K562 (cell line): ENCODE data around the gene NAT14. TPM values are rescaled to one million over a fixed set of nuclear protein-coding genes. Genes with fewer than 3 reads are reported as not detected.

ENCODE experiments used
- BACH1 ChIP-seq: fragments of 200-800 bp; sonication (Bioruptor generic); IDR thresholded peaks from 2 replicates; pipeline ENCODE4 v1.6.1; 2016; ENCODE audit warnings: missing genetic modification characterization, missing compliant biosample characterization
- FIP1L1 ChIP-seq: fragments of 200-400 bp; formaldehyde crosslinking; IDR thresholded peaks from 2 replicates; pipeline ENCODE4 v1.6.1; 2018; ENCODE audit warnings: mild to moderate bottlenecking, low read depth, low read length; ENCODE audit not compliant: poor library complexity, severe bottlenecking
- HNRNPK ChIP-seq: fragments of 200-400 bp; formaldehyde crosslinking; IDR thresholded peaks from one replicate; pipeline ENCODE4 v1.6.1; 2018; ENCODE audit warnings: mild to moderate bottlenecking, low read depth, low read length; ENCODE audit not compliant: poor library complexity, severe bottlenecking
- PML ChIP-seq: IDR thresholded peaks from 2 replicates; pipeline ENCODE4 v1.6.1; 2012; ENCODE audit warnings: low read length, inconsistent platforms
- RBM25 ChIP-seq: fragments of 200-400 bp; formaldehyde crosslinking; IDR thresholded peaks from 2 replicates; pipeline ENCODE4 v1.6.1; 2018; ENCODE audit warnings: low read length, low read depth, moderate library complexity; ENCODE audit not compliant: severe bottlenecking
- SAFB ChIP-seq: fragments of 200-400 bp; formaldehyde crosslinking; IDR thresholded peaks from 2 replicates; pipeline ENCODE4 v1.6.1; 2017; ENCODE audit warnings: low read depth, low read length, borderline replicate concordance
- STAT5A ChIP-seq: IDR thresholded peaks from 2 replicates; pipeline ENCODE4 v1.6.1; 2012; ENCODE audit warnings: low read length, inconsistent platforms, borderline replicate concordance
- ZNF124 ChIP-seq: sonication (generic); formaldehyde crosslinking; IDR thresholded peaks from 2 replicates; pipeline ENCODE4 v1.8.1; 2022; ENCODE audit warnings: missing genetic modification reagents
- ZNF184 ChIP-seq: sonication (generic); formaldehyde crosslinking; IDR thresholded peaks from 2 replicates; pipeline ENCODE4 v1.5.0; 2020; ENCODE audit warnings: missing genetic modification reagents
- ZNF282 ChIP-seq: sonication (generic); formaldehyde crosslinking; IDR thresholded peaks from 2 replicates; pipeline ENCODE4 v1.8.1; 2023; ENCODE audit warnings: missing genetic modification reagents
- ZNF584 ChIP-seq: fragments of 200-800 bp; sonication (Bioruptor generic); IDR thresholded peaks from 2 replicates; pipeline ENCODE4 v1.6.1; 2016; ENCODE audit warnings: low read depth, mild to moderate bottlenecking, missing genetic modification characterization, missing compliant biosample characterization
- polyA plus RNA-seq, 8 experiments: library from polyadenylated mRNA; depleted of rRNA in 4 of 8; stranded (reverse) in 5 of 8; unstranded in 3 of 8; fragments of >200 nt; fragmentation: Nextera tagmentation in 2 of 8; fragmentation: Illumina TruSeq in 1 of 8; extraction: Ambion mirVana in 2 of 8; extraction: Trizol in 1 of 8; gene quantifications; 2 replicates each; pipeline versions ENCODE4 v1.2.1 to v1.2.3, GENCODE V29; 2011 to 2014; ENCODE audit warnings: inconsistent platforms in 1 of 8, missing spikeins in 1 of 8
- total RNA-seq, 7 experiments: library from RNA; depleted of rRNA in 6 of 7; stranded (reverse); fragments of >200 nt in 6 of 7; fragmentation: Illumina TruSeq in 2 of 7; extraction: Trizol in 2 of 7; gene quantifications; 2 replicates each; pipeline versions ENCODE4 v1.2.1 to v1.2.3, GENCODE V29; 2011 to 2021; ENCODE audit warnings: low replicate concordance in 1 of 7
- TF ChIP-seq, protein P1 (sequence below): fragments of 450-650 bp; IDR thresholded peaks from 2 replicates; pipeline ENCODE4 v1.6.1; 2016; ENCODE audit warnings: mild to moderate bottlenecking, moderate library complexity
- TF ChIP-seq, protein P2 (sequence below): fragments of 450-650 bp; IDR thresholded peaks from 2 replicates; pipeline ENCODE4 v1.6.1; 2016; ENCODE audit warnings: borderline replicate concordance

The NAT14 gene
- total and polyA plus RNA-seq, 9 of the 15 experiments (the other 6 are each of a cell fraction or from before 2014, with no cell fraction given): 2.4 to 77.0 (median 26.7) TPM

DNA sequence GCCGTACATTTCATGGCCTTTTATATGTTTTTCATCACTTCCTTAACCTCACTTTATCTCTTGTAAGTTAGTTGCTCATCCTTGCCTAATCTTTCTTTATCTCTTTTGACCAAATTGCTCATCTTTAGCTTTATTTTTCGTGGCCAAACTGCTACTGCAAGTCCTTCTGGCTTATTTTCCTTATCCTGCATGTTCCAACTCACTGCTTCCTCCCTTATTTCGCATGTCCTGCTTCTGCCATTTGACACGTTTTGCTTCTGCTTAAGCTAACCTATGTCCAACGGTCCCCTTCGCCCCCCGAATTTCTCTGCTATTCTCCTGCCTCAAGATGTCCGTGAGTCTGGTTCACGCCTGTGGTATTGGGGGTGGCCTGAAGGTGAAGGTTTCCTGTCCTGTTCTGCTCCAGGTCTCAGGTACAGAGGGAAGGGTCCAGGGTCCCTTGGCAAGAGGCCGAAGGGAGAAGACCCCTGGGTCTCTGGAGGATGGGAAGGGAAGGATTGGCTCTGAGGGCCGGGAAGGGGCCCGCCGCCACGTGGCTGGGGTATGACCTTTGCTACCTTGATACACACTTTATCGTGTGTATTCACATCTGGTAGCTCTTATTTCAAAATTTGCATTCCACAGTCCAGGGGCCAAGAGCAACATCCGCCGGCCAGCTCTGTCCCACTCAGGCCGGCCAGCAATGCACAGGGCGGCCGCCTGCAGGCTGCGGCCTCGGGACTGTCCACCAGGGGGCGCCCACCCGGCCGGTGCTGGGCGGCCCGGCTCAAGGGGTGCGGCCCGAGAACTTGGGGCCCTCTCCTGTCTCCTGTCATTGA lies 17.5 kb upstream of the NAT14 start (continued):
- TF ChIP-seq, protein P1, sequence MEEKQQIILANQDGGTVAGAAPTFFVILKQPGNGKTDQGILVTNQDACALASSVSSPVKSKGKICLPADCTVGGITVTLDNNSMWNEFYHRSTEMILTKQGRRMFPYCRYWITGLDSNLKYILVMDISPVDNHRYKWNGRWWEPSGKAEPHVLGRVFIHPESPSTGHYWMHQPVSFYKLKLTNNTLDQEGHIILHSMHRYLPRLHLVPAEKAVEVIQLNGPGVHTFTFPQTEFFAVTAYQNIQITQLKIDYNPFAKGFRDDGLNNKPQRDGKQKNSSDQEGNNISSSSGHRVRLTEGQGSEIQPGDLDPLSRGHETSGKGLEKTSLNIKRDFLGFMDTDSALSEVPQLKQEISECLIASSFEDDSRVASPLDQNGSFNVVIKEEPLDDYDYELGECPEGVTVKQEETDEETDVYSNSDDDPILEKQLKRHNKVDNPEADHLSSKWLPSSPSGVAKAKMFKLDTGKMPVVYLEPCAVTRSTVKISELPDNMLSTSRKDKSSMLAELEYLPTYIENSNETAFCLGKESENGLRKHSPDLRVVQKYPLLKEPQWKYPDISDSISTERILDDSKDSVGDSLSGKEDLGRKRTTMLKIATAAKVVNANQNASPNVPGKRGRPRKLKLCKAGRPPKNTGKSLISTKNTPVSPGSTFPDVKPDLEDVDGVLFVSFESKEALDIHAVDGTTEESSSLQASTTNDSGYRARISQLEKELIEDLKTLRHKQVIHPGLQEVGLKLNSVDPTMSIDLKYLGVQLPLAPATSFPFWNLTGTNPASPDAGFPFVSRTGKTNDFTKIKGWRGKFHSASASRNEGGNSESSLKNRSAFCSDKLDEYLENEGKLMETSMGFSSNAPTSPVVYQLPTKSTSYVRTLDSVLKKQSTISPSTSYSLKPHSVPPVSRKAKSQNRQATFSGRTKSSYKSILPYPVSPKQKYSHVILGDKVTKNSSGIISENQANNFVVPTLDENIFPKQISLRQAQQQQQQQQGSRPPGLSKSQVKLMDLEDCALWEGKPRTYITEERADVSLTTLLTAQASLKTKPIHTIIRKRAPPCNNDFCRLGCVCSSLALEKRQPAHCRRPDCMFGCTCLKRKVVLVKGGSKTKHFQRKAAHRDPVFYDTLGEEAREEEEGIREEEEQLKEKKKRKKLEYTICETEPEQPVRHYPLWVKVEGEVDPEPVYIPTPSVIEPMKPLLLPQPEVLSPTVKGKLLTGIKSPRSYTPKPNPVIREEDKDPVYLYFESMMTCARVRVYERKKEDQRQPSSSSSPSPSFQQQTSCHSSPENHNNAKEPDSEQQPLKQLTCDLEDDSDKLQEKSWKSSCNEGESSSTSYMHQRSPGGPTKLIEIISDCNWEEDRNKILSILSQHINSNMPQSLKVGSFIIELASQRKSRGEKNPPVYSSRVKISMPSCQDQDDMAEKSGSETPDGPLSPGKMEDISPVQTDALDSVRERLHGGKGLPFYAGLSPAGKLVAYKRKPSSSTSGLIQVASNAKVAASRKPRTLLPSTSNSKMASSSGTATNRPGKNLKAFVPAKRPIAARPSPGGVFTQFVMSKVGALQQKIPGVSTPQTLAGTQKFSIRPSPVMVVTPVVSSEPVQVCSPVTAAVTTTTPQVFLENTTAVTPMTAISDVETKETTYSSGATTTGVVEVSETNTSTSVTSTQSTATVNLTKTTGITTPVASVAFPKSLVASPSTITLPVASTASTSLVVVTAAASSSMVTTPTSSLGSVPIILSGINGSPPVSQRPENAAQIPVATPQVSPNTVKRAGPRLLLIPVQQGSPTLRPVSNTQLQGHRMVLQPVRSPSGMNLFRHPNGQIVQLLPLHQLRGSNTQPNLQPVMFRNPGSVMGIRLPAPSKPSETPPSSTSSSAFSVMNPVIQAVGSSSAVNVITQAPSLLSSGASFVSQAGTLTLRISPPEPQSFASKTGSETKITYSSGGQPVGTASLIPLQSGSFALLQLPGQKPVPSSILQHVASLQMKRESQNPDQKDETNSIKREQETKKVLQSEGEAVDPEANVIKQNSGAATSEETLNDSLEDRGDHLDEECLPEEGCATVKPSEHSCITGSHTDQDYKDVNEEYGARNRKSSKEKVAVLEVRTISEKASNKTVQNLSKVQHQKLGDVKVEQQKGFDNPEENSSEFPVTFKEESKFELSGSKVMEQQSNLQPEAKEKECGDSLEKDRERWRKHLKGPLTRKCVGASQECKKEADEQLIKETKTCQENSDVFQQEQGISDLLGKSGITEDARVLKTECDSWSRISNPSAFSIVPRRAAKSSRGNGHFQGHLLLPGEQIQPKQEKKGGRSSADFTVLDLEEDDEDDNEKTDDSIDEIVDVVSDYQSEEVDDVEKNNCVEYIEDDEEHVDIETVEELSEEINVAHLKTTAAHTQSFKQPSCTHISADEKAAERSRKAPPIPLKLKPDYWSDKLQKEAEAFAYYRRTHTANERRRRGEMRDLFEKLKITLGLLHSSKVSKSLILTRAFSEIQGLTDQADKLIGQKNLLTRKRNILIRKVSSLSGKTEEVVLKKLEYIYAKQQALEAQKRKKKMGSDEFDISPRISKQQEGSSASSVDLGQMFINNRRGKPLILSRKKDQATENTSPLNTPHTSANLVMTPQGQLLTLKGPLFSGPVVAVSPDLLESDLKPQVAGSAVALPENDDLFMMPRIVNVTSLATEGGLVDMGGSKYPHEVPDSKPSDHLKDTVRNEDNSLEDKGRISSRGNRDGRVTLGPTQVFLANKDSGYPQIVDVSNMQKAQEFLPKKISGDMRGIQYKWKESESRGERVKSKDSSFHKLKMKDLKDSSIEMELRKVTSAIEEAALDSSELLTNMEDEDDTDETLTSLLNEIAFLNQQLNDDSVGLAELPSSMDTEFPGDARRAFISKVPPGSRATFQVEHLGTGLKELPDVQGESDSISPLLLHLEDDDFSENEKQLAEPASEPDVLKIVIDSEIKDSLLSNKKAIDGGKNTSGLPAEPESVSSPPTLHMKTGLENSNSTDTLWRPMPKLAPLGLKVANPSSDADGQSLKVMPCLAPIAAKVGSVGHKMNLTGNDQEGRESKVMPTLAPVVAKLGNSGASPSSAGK: peak; percentile 90
- TF ChIP-seq RBM25: no peak
- TF ChIP-seq ZNF124 (CRISPR knock-in tag): no peak
- no peak for TF ChIP-seq ZNF282
- TF ChIP-seq ZNF184 (CRISPR knock-in tag): no peak
- TF ChIP-seq HNRNPK: no peak
- TF ChIP-seq SAFB: no peak
- no peak for TF ChIP-seq BACH1 (tag)
- peak; percentile 34; the same call in 1 of the 2 replicates for TF ChIP-seq PML
- peak; percentile 58 for TF ChIP-seq FIP1L1
- TF ChIP-seq STAT5A: peak; percentile 52
- 0 out of 2 replicates have a peak, but pooled peaks have one; percentile 21 for TF ChIP-seq ZNF584
- TF ChIP-seq, protein P2, sequence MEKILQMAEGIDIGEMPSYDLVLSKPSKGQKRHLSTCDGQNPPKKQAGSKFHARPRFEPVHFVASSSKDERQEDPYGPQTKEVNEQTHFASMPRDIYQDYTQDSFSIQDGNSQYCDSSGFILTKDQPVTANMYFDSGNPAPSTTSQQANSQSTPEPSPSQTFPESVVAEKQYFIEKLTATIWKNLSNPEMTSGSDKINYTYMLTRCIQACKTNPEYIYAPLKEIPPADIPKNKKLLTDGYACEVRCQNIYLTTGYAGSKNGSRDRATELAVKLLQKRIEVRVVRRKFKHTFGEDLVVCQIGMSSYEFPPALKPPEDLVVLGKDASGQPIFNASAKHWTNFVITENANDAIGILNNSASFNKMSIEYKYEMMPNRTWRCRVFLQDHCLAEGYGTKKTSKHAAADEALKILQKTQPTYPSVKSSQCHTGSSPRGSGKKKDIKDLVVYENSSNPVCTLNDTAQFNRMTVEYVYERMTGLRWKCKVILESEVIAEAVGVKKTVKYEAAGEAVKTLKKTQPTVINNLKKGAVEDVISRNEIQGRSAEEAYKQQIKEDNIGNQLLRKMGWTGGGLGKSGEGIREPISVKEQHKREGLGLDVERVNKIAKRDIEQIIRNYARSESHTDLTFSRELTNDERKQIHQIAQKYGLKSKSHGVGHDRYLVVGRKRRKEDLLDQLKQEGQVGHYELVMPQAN: no peak; the same call in 1 of the 2 replicates
